ENCODE results near the gene RGS2. TPM values are rescaled to one million over a fixed set of nuclear protein-coding genes. Genes with fewer than 3 reads are reported as not detected.

RGS2 gene
- total RNA-seq, 1 experiment from 2014 or later: 0.50 TPM

- no TSS peak for BruUV-seq (replicated peaks)
- ChIA-PET POLR2A (ENCODE audit: unreplicated experiment) (no interaction called here), CTCF (no interaction called here)
- Histone ChIP-seq H3K36me3 (ENCODE audit: low read depth) (no peaks in the 10 kb centered on the region), H3K27me3 (ENCODE audit: insufficient read depth, low read depth) (no peaks in the 10 kb centered on the region), H3K4me3 (no peak overlapping the region), H4K20me1 (ENCODE audit: insufficient read depth) (no peaks in the 10 kb centered on the region), H3K4me1 (replicated peaks; ENCODE audit: insufficient read depth) (no peaks in the 10 kb centered on the region), H3F3A (ENCODE audit: insufficient read depth, low read depth) (no peaks in the 10 kb centered on the region), H3K79me2 (ENCODE audit: low read depth) (no peaks in the 10 kb centered on the region), H3K9me3 (ENCODE audit: insufficient read depth, low read depth) (no peaks in the 10 kb centered on the region), H3K9me2 (ENCODE audit: insufficient read depth) (0 out of 2 replicates have a peak, but pooled peaks cover 3% of the 10 kb centered on the region), H3K27ac (no peak overlapping the region), H3K4me2 (no peak overlapping the region), H2AFZ (peak overlapping the region; percentile 52; the same call in 1 of the 2 replicates)
- TF ChIP-seq CTCF (conservative IDR thresholded peaks at IDR 0.05): no peak
- TF ChIP-seq EZH2 (IDR thresholded peaks at IDR 0.05; ENCODE audit: low read depth): no peak
- no peak for DNase-seq
- intact Hi-C loops (cut with micrococcal nuclease; ENCODE audit: unreplicated experiment): no loop called here
Observed at GRCh38 chr1:192789871-192790270, 19.0 kb upstream of the RGS2 start.

- Histone ChIP-seq H2AFZ (no peak overlapping the region), H3K4me1 (replicated peaks; ENCODE audit: insufficient read depth) (no peaks in the 10 kb centered on the region), H3K27ac (no peak overlapping the region), H3K9me2 (ENCODE audit: insufficient read depth) (0 out of 2 replicates have a peak, but pooled peaks cover 3% of the 10 kb centered on the region), H3K9me3 (ENCODE audit: insufficient read depth, low read depth) (no peaks in the 10 kb centered on the region), H3K4me3 (no peak overlapping the region), H3F3A (ENCODE audit: insufficient read depth, low read depth) (no peaks in the 10 kb centered on the region), H3K27me3 (ENCODE audit: insufficient read depth, low read depth) (no peaks in the 10 kb centered on the region), H3K4me2 (no peak overlapping the region), H3K36me3 (ENCODE audit: low read depth) (no peaks in the 10 kb centered on the region), H3K79me2 (ENCODE audit: low read depth) (no peaks in the 10 kb centered on the region), H4K20me1 (ENCODE audit: insufficient read depth) (no peaks in the 10 kb centered on the region)
- BruUV-seq (replicated peaks): no TSS peak
- TF ChIP-seq CTCF (conservative IDR thresholded peaks at IDR 0.05) (no peak), EZH2 (IDR thresholded peaks at IDR 0.05; ENCODE audit: low read depth) (no peak)
- ChIA-PET CTCF (no interaction called here), POLR2A (ENCODE audit: unreplicated experiment) (no interaction called here)
- intact Hi-C loops (cut with micrococcal nuclease; ENCODE audit: unreplicated experiment): no loop called here
- no peak for DNase-seq
Observed at GRCh38 chr1:192792628-192793027, 16.2 kb upstream of the RGS2 start.

DNA sequence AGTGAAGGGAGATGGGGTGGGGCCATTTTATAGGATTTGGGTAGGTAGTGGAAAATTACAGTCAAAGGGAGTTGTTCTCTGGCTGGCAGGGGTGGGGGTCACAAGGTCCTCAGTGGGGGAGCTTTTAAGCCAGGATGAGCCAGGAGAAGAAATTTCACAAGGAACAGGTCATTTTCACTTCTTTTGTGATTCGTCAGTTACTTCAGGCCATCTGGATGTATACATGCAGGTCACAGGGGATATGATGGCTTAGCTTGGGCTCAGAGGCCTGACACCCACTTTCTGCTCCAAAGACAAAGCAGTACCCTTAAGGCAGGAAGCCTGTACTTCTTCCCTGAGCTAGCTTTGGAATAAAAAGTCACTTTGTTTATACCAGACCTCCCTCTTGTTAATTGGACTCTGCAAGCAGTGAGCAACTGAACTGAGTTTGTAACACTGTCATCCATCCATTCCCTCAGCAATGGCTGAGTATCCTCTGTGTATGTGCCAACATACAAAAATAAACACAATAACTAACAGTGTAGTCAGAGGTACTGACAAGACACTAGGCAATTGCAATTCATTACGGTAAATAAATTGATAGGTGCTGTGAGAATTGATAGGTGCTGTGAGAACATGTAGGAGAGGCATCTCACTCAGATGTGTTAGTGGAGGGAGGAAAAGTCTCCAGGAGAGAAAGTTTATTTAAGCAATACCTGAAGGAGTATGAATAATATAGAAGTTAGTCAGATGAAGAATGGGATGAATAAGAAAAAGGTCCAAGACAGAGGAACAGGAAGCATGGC lies 14.7 kb upstream of the RGS2 start:
- no peaks in the 10 kb centered on the region for H3K79me2 ChIP-seq (ENCODE audit: low read depth)
- no peaks in the 10 kb centered on the region for H3K9me2 ChIP-seq (ENCODE audit: insufficient read depth)
- intact Hi-C loops (cut with micrococcal nuclease; ENCODE audit: unreplicated experiment): no loop called here
- ChIA-PET CTCF (interaction anchor here (0.7 kb wide), 1 partner anchor 119 kb away, joined by 3 read pairs; no protein-coding TSS in a partner anchor), POLR2A (ENCODE audit: unreplicated experiment) (no interaction called here)
- H3K27ac ChIP-seq: no peak overlapping the region
- TF ChIP-seq CTCF (conservative IDR thresholded peaks at IDR 0.05) (no peak), EZH2 (IDR thresholded peaks at IDR 0.05; ENCODE audit: low read depth) (no peak)
- H3K9me3 ChIP-seq (ENCODE audit: insufficient read depth, low read depth): no peaks in the 10 kb centered on the region
- H3F3A ChIP-seq (ENCODE audit: insufficient read depth, low read depth): no peaks in the 10 kb centered on the region
- H3K4me3 ChIP-seq: no peak overlapping the region
- no peaks in the 10 kb centered on the region for H3K36me3 ChIP-seq (ENCODE audit: low read depth)
- H3K4me2 ChIP-seq: no peak overlapping the region
- 0 out of 2 replicates have a peak overlapping the region, but pooled peaks have one; percentile 26 for H2AFZ ChIP-seq
- no TSS peak for BruUV-seq (replicated peaks)
- no peak for DNase-seq
- no peaks in the 10 kb centered on the region for H4K20me1 ChIP-seq (ENCODE audit: insufficient read depth)
- no peaks in the 10 kb centered on the region for H3K27me3 ChIP-seq (ENCODE audit: insufficient read depth, low read depth)
- H3K4me1 ChIP-seq (replicated peaks; ENCODE audit: insufficient read depth): no peaks in the 10 kb centered on the region
